ENCODE data around the gene JAM2. TPM values are rescaled to one million over a fixed set of nuclear protein-coding genes. Genes with fewer than 3 reads are reported as not detected.

JAM2 gene
- total RNA-seq, 3 donors from 2014 or later (not counting 1 experiment from before 2014, with no cell fraction given) = 0.09 TPM; not detected in 2

DNA sequence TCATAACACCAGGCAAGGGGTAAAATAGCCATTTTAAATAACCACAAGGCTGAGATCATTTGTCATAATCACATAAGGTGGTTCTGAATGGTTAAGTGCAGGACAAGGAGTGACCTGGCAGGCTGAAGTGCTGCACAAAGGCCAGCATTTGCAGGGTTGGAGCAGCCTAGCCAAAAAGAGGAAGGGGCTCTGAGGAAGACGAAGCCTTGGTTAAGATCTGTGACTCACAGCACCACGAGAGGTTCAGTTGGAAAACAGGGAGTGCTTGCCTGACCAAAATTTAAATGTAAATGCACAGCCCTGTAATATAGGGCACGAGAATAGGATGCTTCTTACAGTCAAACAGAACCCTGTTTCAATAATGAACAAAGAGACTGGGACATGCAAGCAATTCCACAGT lies 83.6 kb downstream of the JAM2 start:
- H3K27me3 Mint-ChIP-seq (ENCODE audit: low read depth in 2 of 2) = no peaks in the 10 kb centered on the region
- WGBS (ENCODE audit: insufficient coverage) = 75% methylated on average over 3 of the region's 3 CpGs
- H3K36me3 Mint-ChIP-seq = peaks cover 19% of the 10 kb centered on the region

DNA sequence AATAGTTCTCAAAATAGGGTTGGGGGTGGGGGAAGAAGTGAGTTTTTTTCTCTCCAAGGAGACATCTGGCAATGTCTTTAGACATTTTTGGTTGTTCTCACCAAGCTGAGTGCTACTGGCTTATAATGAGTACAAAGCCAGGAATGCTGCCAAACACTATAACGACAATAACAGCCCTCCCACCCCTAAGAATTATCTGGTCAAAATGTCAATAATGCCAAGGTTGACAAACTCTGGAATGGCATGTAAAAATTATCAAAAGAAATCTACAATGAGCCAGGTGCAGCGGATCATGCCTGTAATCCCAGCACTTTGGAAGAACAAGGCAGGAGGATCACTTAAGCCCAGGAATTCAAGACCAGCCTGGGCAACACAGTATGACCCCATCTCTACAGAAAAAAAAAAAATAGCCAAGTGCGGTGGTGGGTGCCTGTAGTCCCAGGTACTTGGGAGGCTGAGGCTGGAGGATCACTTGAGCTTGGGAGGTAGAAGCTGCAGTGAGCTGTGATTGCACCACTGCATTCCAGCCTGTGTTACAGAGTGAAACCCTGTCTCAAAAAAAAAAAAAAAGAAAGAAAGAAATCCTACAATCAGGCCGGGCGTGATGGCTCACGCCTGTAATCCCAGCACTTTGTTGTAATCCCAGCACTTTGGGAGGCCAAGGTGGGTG lies 93.2 kb downstream of the JAM2 start:
- TF ChIP-seq, protein P1, sequence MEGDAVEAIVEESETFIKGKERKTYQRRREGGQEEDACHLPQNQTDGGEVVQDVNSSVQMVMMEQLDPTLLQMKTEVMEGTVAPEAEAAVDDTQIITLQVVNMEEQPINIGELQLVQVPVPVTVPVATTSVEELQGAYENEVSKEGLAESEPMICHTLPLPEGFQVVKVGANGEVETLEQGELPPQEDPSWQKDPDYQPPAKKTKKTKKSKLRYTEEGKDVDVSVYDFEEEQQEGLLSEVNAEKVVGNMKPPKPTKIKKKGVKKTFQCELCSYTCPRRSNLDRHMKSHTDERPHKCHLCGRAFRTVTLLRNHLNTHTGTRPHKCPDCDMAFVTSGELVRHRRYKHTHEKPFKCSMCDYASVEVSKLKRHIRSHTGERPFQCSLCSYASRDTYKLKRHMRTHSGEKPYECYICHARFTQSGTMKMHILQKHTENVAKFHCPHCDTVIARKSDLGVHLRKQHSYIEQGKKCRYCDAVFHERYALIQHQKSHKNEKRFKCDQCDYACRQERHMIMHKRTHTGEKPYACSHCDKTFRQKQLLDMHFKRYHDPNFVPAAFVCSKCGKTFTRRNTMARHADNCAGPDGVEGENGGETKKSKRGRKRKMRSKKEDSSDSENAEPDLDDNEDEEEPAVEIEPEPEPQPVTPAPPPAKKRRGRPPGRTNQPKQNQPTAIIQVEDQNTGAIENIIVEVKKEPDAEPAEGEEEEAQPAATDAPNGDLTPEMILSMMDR (IDR thresholded peaks at IDR 0.05) = no peak
- DNase-seq (no peak), ATAC-seq (no peak)
- Histone ChIP-seq H3K9me3 (ENCODE audit: control insufficient read depth, insufficient read depth, low read length) (no peaks in the 10 kb centered on the region), H3K4me1 (ENCODE audit: control insufficient read depth, insufficient read depth, low read length) (peaks cover 4% of the 10 kb centered on the region), H3K27me3 (ENCODE audit: control insufficient read depth, insufficient read depth, low read length) (no peaks in the 10 kb centered on the region), H3K27ac (ENCODE audit: low read length) (no peak overlapping the region), H3K4me3 (ENCODE audit: low read length) (no peak overlapping the region), H3K36me3 (ENCODE audit: control insufficient read depth, insufficient read depth, low read length) (peaks cover 26% of the 10 kb centered on the region)
- 98% methylated on average over 6 of the region's 6 CpGs for WGBS (ENCODE audit: insufficient coverage)
- no peaks in the 10 kb centered on the region for H3K9me3 Mint-ChIP-seq
- H3K27me3 Mint-ChIP-seq (ENCODE audit: low read depth in 2 of 2) = no peaks in the 10 kb centered on the region
- intact Hi-C loops (cut with micrococcal nuclease) = no loop called here
- H3K4me1 Mint-ChIP-seq = peaks cover 32 to 35% of the 10 kb centered on the region in 2 donors
- no peak overlapping the region for H3K27ac Mint-ChIP-seq
- no peaks in the 10 kb centered on the region for H3K36me3 Mint-ChIP-seq
- no peak overlapping the region for H3K4me3 Mint-ChIP-seq

More for the DNA sequence above, 83.6 kb downstream of the JAM2 start:
- no peak overlapping the region for H3K27ac Mint-ChIP-seq
- H3K27ac ChIP-seq (ENCODE audit: low read length) = no peak overlapping the region
- TF ChIP-seq, protein P1 (IDR thresholded peaks at IDR 0.05) = no peak
- H3K9me3 Mint-ChIP-seq = no peaks in the 10 kb centered on the region
- intact Hi-C loops (cut with micrococcal nuclease) = no loop called here
- no peak overlapping the region for H3K4me3 ChIP-seq (ENCODE audit: low read length)
- H3K4me1 ChIP-seq (ENCODE audit: control insufficient read depth, insufficient read depth, low read length) = no peaks in the 10 kb centered on the region
- H3K4me1 Mint-ChIP-seq = peaks cover 0 to 5% of the 10 kb centered on the region in 2 donors
- no peaks in the 10 kb centered on the region for H3K9me3 ChIP-seq (ENCODE audit: control insufficient read depth, insufficient read depth, low read length)
- ATAC-seq (no peak), DNase-seq (no peak)
- peaks cover 49% of the 10 kb centered on the region for H3K36me3 ChIP-seq (ENCODE audit: control insufficient read depth, insufficient read depth, low read length)
- no peak overlapping the region for H3K4me3 Mint-ChIP-seq
- no peaks in the 10 kb centered on the region for H3K27me3 ChIP-seq (ENCODE audit: control insufficient read depth, insufficient read depth, low read length)

DNA sequence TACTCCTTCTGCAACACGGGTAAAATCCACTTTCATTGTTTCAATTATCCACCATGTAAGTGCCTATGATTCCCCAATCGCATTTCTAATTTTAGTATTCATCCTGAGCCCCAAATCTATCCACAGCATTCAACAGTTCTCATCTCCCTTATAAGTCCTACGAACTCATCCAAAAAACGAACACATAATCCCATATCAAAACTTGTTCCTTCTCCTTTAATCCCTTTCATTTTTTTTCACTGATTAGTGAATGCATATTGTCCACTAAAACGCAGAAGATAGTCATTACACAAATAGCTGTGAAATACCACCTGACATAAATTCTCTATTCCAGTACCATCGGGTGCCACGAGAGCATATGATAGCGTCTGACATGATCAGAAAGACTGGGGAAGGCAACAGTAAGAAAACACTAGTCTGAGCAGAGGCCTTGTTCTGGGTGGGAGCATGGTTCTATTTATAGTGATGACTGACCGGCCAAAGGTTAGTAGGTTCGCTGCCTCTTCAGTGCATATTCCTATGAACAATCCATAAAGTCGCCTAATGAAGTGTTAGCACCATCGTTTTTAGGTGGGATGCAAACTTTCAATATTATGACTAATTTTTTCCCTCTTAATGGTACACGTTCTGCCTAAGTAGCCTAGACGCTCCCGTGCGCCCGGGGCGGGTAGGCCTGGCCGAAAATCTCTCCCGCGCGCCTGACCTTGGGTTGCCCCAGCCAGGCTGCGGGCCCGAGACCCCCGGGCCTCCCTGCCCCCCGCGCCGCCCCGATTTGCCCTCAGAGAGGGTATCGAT lies 95.0 kb downstream of the JAM2 start:
- Histone ChIP-seq H3K9me3 (ENCODE audit: control insufficient read depth, insufficient read depth, low read length) (no peaks in the 10 kb centered on the region), H3K4me1 (ENCODE audit: control insufficient read depth, insufficient read depth, low read length) (peaks cover 4% of the 10 kb centered on the region), H3K27me3 (ENCODE audit: control insufficient read depth, insufficient read depth, low read length) (no peaks in the 10 kb centered on the region), H3K4me3 (ENCODE audit: low read length) (peak overlapping the region; percentile 79), H3K36me3 (ENCODE audit: control insufficient read depth, insufficient read depth, low read length) (peaks cover 8% of the 10 kb centered on the region), H3K27ac (ENCODE audit: low read length) (peak overlapping the region; percentile 92)
- no peaks in the 10 kb centered on the region for H3K9me3 Mint-ChIP-seq
- peaks cover 39 to 42% of the 10 kb centered on the region in 2 donors for H3K4me1 Mint-ChIP-seq
- H3K4me3 Mint-ChIP-seq = peak overlapping the region; percentile 100
- ATAC-seq = no peak
- TF ChIP-seq, protein P1 (IDR thresholded peaks at IDR 0.05) = no peak
- no peaks in the 10 kb centered on the region for H3K36me3 Mint-ChIP-seq
- peak overlapping the region; percentile 93 to 100 for H3K27ac Mint-ChIP-seq
- intact Hi-C loops (cut with micrococcal nuclease) = no loop called here
- peak in 1 of 2 donors; percentile 38 for DNase-seq
- WGBS (ENCODE audit: insufficient coverage) = 7% methylated on average over 30 of the region's 30 CpGs
- no peaks in the 10 kb centered on the region for H3K27me3 Mint-ChIP-seq (ENCODE audit: low read depth in 2 of 2)

Measured in natural killer cell (primary cell).